T-helper 9 cell (primary cell): ENCODE measurements around the gene SND1.

Source experiments
- DNase-seq: peaks from one replicate; pipeline ENCODE4 v3.0.0-alpha.2; 2020

SND1 gene

GRCh38 chr7:127913686-127914085 lies 261.7 kb downstream of the SND1 start:
- no peak for DNase-seq

GRCh38 chr7:127914693-127915092 lies 262.7 kb downstream of the SND1 start:
- no peak for DNase-seq

- no peak for DNase-seq
These were observed 264.7 kb downstream of the SND1 start for GRCh38 chr7:127916735-127917134.

- DNase-seq, result no peak
These were observed 266.1 kb downstream of the SND1 start for GRCh38 chr7:127918130-127918529.

GRCh38 chr7:127920787-127921438 lies 268.9 kb downstream of the SND1 start:
- no peak for DNase-seq

- DNase-seq, result no peak
These were observed 270.7 kb downstream of the SND1 start for GRCh38 chr7:127922656-127923055.

- no peak for DNase-seq
These were observed 272.9 kb downstream of the SND1 start for GRCh38 chr7:127924874-127925273.

- no peak for DNase-seq
These were observed 275.3 kb downstream of the SND1 start for GRCh38 chr7:127927348-127927696.

- DNase-seq, result no peak
These were observed 276.2 kb downstream of the SND1 start for GRCh38 chr7:127928222-127928621.

- DNase-seq, result no peak
These were observed 276.9 kb downstream of the SND1 start for GRCh38 chr7:127928852-127929251.

GRCh38 chr7:127930341-127931328 lies 278.6 kb downstream of the SND1 start:
- no peak for DNase-seq

GRCh38 chr7:127932076-127932475 lies 280.1 kb downstream of the SND1 start:
- DNase-seq, result no peak

- DNase-seq, result no peak
These were observed 280.5 kb downstream of the SND1 start for GRCh38 chr7:127932496-127932895.

GRCh38 chr7:127933146-127933545 lies 281.2 kb downstream of the SND1 start:
- no peak for DNase-seq

GRCh38 chr7:127934711-127935110 lies 282.7 kb downstream of the SND1 start:
- DNase-seq, result no peak

GRCh38 chr7:127935847-127936376 lies 283.9 kb downstream of the SND1 start:
- no peak for DNase-seq

GRCh38 chr7:127937066-127937680 lies 285.2 kb downstream of the SND1 start:
- DNase-seq, result no peak

- no peak for DNase-seq
These were observed 286.6 kb downstream of the SND1 start for GRCh38 chr7:127938588-127938987.

GRCh38 chr7:127940381-127941160 lies 288.6 kb downstream of the SND1 start:
- no peak for DNase-seq

- DNase-seq, result no peak
These were observed 289.6 kb downstream of the SND1 start for GRCh38 chr7:127941476-127942210.
